ENCODE data around the gene HORMAD1. TPM values are rescaled to one million over a fixed set of nuclear protein-coding genes. Genes with fewer than 3 reads are reported as not detected.

Gene HORMAD1
- total RNA-seq, 1 donor from 2014 or later, result not detected

DNA sequence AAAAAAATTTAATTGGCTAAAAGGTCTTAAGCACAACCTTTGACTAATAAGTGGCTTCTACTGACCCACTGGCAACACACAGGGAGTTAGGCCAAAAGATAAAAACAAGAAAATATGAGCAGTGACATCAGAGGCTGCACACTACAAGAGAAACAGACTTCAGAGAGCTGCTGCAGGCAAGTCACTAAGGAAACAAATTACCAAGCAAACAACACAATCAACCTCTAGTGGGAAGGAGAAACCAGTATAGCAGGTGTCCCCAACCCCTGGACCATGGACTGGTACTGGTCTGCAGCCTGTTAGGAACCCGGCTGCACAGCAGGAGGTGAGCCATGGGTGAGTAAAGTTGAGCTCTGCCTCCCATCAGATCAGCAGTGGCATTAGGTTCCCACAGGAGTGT lies 70.5 kb downstream of the HORMAD1 start:
- H3K27me3 Mint-ChIP-seq (ENCODE audit: unreplicated experiment), result no peaks in the 10 kb centered on the region
- no peak for DNase-seq (ENCODE audit: low spot score)

GRCh38 chr1:150649441-150650075 lies 71.1 kb downstream of the HORMAD1 start:
- H3K4me3 Mint-ChIP-seq (ENCODE audit: unreplicated experiment), result no peak overlapping the region
- TF ChIP-seq, protein P1, sequence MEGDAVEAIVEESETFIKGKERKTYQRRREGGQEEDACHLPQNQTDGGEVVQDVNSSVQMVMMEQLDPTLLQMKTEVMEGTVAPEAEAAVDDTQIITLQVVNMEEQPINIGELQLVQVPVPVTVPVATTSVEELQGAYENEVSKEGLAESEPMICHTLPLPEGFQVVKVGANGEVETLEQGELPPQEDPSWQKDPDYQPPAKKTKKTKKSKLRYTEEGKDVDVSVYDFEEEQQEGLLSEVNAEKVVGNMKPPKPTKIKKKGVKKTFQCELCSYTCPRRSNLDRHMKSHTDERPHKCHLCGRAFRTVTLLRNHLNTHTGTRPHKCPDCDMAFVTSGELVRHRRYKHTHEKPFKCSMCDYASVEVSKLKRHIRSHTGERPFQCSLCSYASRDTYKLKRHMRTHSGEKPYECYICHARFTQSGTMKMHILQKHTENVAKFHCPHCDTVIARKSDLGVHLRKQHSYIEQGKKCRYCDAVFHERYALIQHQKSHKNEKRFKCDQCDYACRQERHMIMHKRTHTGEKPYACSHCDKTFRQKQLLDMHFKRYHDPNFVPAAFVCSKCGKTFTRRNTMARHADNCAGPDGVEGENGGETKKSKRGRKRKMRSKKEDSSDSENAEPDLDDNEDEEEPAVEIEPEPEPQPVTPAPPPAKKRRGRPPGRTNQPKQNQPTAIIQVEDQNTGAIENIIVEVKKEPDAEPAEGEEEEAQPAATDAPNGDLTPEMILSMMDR (IDR thresholded peaks at IDR 0.05; ENCODE audit: unreplicated experiment), result no peak
- H3K4me1 Mint-ChIP-seq (ENCODE audit: unreplicated experiment), result no peaks in the 10 kb centered on the region
- H3K36me3 Mint-ChIP-seq (ENCODE audit: low read depth, unreplicated experiment), result peaks cover 4% of the 10 kb centered on the region
- DNase-seq (ENCODE audit: low spot score), result no peak
- no peak overlapping the region for H3K27ac Mint-ChIP-seq (ENCODE audit: unreplicated experiment)
- no peaks in the 10 kb centered on the region for H3K27me3 Mint-ChIP-seq (ENCODE audit: unreplicated experiment)
- H3K9me3 Mint-ChIP-seq (ENCODE audit: unreplicated experiment), result no peaks in the 10 kb centered on the region

More for the DNA sequence above, 70.5 kb downstream of the HORMAD1 start:
- TF ChIP-seq, protein P1 (IDR thresholded peaks at IDR 0.05; ENCODE audit: unreplicated experiment), result no peak
- Mint-ChIP-seq H3K4me3 (ENCODE audit: unreplicated experiment) (no peak overlapping the region), H3K4me1 (ENCODE audit: unreplicated experiment) (no peaks in the 10 kb centered on the region), H3K27ac (ENCODE audit: unreplicated experiment) (peak overlapping the region; percentile 30), H3K9me3 (ENCODE audit: unreplicated experiment) (no peaks in the 10 kb centered on the region), H3K36me3 (ENCODE audit: low read depth, unreplicated experiment) (peaks cover 4% of the 10 kb centered on the region)

Other genes starting within 250 kb of the HORMAD1 start
- gene TARS2, start 233.5 kb downstream of the HORMAD1 start, total RNA-seq (ENCODE audit: unreplicated experiment), result 16.6 TPM
- gene ECM1, start 212.8 kb downstream of the HORMAD1 start, total RNA-seq (ENCODE audit: unreplicated experiment), result 637 TPM
- 1.2 TPM for gene FALEC, start 205.1 kb downstream of the HORMAD1 start, total RNA-seq (ENCODE audit: unreplicated experiment)
- gene ADAMTSL4, start 171.5 kb downstream of the HORMAD1 start, total RNA-seq (ENCODE audit: unreplicated experiment), result 0.36 TPM
- gene MCL1, start 141.3 kb downstream of the HORMAD1 start, total RNA-seq (ENCODE audit: unreplicated experiment), result 193 TPM
- 200 TPM for gene ENSA, start 91.3 kb downstream of the HORMAD1 start, total RNA-seq (ENCODE audit: unreplicated experiment)
- gene GOLPH3L, start 23.7 kb downstream of the HORMAD1 start, total RNA-seq (ENCODE audit: unreplicated experiment), result 21.5 TPM
- gene CTSS, start 44.9 kb upstream of the HORMAD1 start, total RNA-seq (ENCODE audit: unreplicated experiment), result 0.33 TPM
- 110 TPM for gene CTSK, start 87.4 kb upstream of the HORMAD1 start, total RNA-seq (ENCODE audit: unreplicated experiment)
- 40.3 TPM for gene ARNT, start 155.7 kb upstream of the HORMAD1 start, total RNA-seq (ENCODE audit: unreplicated experiment)
- gene CTXND2, start 166.2 kb upstream of the HORMAD1 start, total RNA-seq (ENCODE audit: unreplicated experiment), result not detected
- 50.6 TPM for gene SETDB1, start 205.5 kb upstream of the HORMAD1 start, total RNA-seq (ENCODE audit: unreplicated experiment)

All from endothelial cell (in vitro differentiated cells).